ENCODE data around the gene MRPL1.
A peak's percentile ranks its signal among the peaks of the same experiment; 100 is the strongest.
"Not testable (repeated sequence)": the region's sequence is repeated elsewhere in the genome, so short reads cannot be mapped to it uniquely, and the experiment has no call there.

The MRPL1 gene

DNA sequence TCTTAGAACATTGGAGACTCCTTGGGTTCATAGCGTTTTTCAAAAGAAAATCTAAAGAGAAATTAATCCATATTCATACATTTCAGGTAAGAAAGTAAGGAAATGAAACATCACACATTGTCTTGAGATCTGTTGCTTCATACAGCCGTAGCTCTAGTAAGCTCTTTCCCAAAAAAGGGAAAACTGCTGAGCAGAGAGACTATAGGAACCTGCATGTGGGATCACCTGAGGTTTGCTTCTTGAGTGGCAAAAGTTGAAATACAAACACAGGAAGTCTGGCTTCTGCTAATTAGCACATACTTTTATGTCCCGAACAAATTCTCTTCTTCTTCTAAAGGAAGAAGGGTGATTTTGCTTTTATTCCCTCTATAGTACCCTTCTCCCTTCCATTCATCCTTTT lies 57.7 kb downstream of the MRPL1 start:
- DNase-seq, result no peak

DNA sequence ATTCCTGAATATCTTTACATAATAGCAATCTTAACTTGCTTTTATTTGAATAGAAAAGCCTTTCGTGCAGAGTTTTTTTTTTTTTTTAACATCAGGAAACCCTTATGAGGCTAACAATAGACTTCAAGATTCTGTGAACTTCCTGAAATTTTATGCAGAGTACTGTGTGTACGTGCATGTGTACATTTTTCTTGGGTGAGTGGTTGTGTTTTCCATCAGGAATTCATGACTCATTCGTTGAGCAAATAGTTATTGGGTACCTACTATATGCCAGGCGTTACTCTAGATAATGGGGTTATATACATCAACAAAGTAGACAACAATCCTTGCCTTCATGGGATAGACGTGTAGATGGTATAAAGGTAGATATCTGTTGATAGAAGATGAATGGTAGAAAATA lies 59.1 kb downstream of the MRPL1 start:
- no peak for DNase-seq

DNA sequence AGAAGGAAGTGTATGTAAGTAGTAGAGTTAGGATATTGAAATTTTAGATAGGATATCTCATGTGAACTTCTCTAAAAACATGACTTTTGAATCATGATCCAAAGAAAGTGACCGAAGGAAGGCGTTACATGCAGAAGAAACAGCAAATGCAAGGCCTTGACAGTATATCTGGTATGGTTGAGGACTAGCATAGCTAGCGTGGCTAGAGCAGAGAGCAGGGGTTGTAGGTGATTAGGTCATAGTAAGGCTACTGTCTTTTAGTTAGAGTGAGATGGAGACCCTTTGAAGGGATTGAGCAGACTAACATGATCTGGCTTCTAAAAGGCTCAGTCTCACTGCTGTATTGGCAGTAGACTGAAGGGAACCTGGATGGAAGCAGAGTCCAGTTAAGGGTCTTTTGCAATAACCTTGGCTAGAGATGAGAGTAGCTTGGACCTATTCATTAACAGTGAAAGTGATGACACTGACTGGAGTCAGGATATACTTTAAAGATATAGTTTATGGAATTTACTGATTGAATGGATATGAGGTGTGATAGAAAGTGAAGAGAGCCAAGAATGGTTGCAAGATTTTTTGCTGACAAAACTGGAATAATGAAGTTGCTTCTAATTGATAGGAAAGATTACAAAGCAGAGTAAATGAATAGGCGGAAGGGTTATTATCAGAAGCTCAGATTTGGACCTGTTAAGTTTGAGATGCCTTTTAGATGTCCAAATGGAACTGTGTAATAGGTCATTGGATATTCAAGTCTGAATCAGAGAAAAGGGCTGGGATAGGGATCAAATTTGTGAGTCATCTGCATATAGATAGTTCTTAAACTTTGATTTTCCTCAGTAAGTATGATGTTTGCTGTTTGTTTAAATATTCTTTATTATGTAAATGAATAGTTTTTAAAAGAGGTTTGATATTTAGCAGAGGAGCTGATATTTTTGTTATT lies 59.8 kb downstream of the MRPL1 start:
- DNase-seq, result no peak

DNA sequence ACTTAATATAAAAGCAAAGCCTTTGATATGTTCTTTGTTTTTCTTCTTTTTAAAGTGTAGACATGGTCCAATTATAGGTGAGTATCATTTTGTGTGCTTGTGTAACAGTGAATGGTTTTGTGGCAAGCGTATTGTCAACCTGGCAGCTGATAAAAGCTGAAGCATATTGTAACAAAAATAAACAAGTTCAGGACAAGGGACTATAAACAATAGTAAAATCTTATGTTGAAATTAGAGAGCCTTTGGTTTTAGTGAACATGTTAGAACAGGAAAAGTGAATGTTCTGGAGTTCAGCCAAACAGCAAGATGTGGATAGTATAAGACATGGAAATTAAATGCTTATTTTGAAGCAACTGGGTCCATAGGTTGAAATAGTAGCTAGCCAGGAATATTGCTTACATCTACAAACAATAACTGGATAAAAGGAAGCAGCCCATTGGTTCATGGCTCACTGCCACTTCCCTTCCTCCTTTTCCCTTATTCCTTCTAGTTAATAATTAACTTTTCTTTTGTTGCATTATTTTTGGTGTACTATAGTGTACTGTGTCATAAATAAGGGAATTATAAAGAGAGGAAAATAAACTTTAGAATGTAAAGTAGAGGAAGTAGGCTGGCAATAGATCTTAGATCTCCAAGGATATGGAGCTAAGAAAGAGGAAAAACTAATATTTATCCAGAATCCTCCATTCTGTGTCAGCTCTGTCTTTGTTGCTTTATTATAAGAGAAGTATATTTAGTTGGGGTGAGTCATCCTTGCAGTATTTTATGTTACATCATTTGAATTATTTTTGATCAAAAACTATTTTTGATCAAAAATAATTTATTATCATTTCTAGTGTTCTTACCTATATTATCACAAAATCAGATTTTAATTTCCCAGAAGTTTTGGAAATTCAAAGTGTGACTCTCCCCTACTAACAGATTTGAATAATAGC lies 65.6 kb downstream of the MRPL1 start:
- no peak for DNase-seq

DNA sequence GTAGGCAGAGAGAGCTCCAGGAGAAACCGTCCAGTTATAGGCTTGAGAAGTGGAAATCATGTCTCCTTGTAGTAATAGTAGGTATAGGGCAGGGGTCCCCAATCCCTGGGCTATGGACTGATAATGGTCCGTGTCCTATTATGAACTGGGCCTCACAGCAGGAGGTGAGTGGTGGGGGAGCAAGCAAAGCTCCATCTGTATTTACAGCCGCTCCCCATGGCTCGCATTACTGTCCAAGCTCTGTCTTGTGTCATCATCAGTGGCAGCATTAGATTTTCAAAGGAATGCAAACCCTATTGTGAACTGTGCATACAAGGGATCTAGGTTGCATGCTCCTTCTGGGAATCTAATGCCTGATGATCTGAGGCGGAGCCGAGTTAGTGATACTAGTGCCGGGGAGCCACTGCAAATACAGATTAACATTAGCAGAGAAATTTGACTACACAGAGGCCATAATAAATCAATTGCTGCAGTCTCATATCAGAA lies 67.6 kb downstream of the MRPL1 start:
- no peak for DNase-seq

DNA sequence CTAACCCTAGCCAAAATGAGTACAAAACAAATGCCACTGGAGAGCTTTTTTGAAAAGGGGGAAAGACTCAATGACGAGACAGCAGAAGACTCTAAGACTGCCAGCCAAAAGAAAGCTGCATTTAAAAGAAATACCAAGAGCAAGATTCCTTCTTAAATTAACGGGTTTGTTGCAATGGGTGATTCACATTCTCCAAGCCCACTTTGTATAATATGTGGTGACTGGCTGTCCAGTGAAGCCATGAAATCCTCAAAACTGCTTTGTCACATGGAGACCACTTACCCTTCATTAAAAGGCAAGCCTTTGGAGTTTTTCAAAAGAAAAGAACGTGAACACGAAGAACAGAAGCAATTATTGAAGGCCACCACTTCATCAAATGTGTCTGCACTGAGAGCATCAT lies 68.2 kb downstream of the MRPL1 start:
- DNase-seq, result no peak

DNA sequence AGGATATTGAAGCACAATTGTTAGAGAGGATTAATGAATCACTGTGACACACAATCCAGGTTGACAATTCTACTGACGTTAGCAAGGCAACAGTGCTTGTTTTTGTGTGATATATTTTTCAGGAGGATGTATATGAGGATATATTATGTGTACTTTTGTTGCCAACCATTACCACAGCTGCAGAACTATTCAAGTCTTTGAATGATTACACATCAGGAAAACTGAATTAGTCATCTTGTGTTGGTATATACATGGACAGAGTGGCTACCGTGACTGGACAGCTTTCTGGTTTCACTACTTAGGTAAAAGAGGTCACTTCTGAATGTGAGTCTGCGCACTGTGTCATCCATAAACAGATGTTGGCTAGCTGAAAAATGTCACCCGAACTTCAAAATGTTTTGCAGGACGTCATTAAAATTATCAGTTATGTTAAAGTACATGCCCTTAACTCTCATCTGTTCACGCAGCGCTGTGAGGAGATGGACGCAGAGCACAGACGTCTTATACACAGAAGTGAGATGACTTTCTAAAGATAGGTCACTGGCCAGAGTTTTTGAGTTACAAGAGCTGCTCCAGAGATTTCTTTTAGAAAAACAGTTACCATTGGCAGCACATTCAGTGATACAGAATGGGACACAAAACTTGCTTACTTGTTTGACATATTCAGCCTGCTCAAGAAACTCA lies 69.0 kb downstream of the MRPL1 start:
- no peak for DNase-seq

DNA sequence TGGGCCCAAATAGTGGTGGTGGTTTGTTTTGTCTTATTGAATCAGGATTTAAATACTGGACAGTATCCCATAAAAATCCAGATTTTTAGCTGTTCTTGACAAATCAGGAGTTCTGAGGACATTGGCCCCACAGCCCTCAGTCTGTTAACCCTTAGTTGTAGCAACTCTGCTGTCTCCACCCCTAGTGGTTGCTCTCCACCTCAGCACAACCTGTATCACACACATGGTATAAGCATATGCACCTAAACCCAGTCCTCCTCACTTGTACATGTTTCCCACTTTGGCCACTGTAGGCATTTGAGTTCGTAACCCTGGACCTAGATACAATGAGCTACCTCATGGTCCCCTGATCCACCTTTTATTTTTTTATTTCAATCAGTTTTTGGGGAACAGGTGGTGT lies 75.9 kb downstream of the MRPL1 start:
- DNase-seq, result no peak

GRCh38 chr4:77945929-77946328 lies 83.3 kb downstream of the MRPL1 start:
- DNase-seq, result not testable (repeated sequence)

DNA sequence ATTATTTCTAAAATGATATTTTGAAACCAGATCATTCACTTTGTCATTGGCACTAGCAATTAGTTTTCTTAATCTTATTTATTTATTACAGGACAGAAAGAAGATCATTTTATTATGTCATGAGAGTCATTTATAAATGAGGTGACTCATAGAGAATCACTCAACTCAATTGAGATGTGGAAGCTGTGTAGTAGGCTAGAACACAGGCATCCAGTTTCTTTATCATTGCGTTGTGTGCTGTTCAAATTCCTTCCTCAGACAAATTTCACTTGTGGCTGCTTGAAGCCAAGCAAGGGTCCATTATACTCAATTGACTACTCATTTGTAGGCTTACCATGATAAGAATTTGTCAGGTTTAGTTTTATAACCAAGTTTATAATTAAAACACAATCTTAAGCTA lies 87.6 kb downstream of the MRPL1 start:
- DNase-seq, result no peak

DNA sequence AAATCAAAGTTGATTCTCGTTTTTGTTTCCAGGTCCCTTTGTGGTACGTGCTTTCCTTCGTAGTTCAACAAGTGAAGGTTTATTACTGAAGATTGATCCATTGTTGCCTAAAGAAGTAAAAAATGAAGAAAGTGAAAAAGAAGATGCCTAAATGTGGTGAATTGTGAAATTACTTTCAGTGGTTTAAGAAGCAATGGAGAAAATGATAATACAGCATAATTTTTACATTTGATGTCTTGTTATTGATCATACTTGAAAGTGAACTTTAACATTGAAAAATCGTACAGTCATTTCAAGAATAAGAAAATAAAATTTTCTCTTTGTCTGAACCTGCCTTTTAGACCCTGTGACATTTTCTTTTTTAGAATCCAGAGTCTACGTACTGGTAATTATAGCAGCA lies 89.8 kb downstream of the MRPL1 start:
- DNase-seq, result peak; percentile 38

DNA sequence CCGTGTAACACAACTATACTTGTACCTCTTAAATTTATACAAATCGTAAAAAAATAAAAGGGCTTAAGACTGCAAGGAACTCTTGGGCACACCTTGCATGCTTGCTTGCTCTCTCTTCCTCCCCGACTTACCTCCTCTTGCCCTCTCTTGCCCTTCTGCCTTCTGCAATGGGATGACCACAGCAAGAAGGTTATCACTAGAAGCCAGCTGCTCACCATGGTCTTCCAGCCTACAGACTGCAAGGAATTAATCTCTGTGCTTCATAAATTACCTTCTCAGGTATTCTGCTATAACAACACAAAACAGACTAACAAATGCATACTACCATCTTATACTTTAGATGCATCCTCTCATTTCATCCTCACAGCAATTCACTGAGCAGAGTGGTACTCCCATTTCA lies 92.1 kb downstream of the MRPL1 start:
- DNase-seq, result no peak

- no peak for DNase-seq
Measured at GRCh38 chr4:77956917-77957316, 94.3 kb downstream of the MRPL1 start.

- DNase-seq, result no peak
Measured at GRCh38 chr4:77958897-77959296, 96.3 kb downstream of the MRPL1 start.

DNA sequence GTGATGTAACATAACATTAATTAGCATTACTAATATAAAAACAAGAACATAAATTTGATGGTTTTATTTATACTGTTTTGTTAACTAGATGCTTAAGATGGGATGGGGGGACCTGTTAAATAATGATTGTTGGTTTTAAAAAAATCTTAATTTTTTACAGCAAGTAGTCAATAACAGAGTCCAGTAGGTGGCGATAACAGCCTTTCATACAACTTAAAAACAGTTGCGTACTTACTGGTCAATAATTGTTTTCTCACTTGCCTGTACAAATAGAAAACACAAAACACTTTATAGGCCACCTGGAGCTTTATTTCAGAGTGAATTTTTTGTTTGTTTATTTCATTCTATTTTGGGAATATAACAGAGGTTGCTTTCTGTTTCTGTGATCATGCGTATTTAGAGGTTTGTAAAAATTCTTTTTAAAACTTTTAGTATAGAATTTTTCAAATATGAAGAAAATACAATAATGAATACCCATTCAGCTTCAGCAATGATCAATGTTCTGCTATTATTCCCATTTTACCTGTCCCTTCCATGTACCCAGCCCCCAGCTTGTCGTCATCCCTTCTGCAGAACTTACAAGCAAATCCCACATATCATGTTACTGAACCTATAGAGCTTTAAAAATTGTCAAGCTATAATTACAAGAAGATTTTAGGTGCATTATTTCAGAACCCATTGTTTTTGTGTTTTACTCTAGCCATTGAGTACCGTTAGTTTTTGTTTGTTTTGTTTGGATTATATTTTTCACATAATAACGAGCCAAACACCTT lies 97.1 kb downstream of the MRPL1 start:
- DNase-seq, result peak; percentile 34

- no peak for DNase-seq
Measured at GRCh38 chr4:77960367-77960766, 97.7 kb downstream of the MRPL1 start.

GRCh38 chr4:77963004-77963403 lies 100.4 kb downstream of the MRPL1 start:
- DNase-seq, result no peak

DNA sequence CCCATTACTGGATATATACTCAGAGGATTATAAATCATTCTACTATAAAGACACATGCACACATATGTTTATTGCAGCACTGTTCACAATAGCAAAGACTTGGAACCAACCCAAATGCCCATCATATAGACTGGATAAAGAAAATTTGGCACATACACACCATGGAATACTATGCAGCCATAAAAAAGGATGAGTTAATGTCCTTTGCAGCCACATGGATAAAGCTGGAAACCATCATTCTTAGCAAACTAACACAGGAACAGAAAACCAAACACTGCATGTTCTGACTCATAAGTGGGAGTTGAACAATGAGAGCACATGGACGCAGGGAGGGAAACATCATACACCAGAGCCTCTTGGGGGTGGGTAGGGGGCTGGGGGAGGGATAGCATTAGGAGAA lies 111.0 kb downstream of the MRPL1 start:
- not testable (repeated sequence) for DNase-seq

DNA sequence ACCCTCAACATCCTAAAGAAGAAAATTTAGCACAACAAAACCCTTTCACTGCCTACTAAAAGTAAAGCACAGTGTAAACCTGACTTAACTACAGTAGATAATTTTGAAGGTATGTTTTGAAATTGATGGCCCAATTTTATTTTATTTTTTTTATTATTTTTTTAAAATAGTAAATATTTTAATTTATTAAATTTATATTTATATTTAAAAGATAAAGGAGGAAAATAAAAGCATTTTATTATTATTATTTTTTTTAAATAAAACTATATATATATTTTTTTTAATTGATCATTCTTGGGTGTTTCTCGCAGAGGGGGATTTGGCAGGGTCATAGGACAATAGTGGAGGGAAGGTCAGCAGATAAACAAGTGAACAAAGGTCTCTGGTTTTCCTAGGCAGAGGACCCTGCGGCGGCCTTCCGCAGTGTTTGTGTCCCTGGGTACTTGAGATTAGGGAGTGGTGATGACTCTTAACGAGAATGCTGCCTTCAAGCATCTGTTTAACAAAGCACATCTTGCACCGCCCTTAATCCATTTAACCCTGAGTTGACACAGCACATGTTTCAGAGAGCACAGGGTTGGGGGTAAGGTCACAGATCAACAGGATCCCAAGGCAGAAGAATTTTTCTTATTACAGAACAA lies 120.4 kb downstream of the MRPL1 start:
- not testable (repeated sequence) for DNase-seq

GRCh38 chr4:77983612-77984311 lies 121.1 kb downstream of the MRPL1 start:
- not testable (repeated sequence) for DNase-seq

GRCh38 chr4:77989968-77990367 lies 127.3 kb downstream of the MRPL1 start:
- DNase-seq, result no peak
